Stimulated activated CD8-positive, alpha-beta memory T cell treated with anti-CD3 and anti-CD28 coated beads, Interleukin-12 subunit alpha, Interleukin-12 subunit beta, amount 100 ng/mL, for 4 hours (primary cell): ENCODE data around the gene EIF3C.
"Not testable (repeated sequence)": the region's sequence is repeated elsewhere in the genome, so short reads cannot be mapped to it uniquely, and the experiment has no call there.

ENCODE experiments used
- DNase-seq: peaks from one replicate; pipeline ENCODE4 v3.0.0-alpha.2; 2020; ENCODE audit warnings: low read depth

Gene EIF3C

GRCh38 chr16:28750469-28751067 lies 39.3 kb downstream of the EIF3C start:
- DNase-seq, result not testable (repeated sequence)

DNA sequence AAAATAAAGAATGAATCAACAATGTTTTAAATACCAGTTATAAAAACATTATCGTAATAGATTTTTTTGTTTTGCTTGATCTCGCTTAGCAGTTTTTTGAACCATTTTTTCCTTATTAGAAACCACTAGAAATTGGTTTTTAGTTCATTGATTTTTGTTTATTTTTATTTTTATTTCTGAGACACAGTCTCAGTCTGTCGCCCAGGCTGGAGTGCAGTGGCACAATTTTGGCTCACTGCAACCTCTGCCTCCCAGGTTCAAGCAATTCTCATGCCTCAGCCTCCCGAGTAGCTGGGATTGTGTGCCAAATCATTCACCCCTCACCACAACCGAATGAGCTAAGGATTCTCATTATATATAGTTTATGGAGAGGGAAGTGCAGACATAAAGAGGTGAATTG lies 40.2 kb downstream of the EIF3C start, which contains the start of gene NPIPB9:
NPIPB9 (plus strand) TSS at position 301 of the 400 bp plus-strand sequence.
- not testable (repeated sequence) for DNase-seq

DNA sequence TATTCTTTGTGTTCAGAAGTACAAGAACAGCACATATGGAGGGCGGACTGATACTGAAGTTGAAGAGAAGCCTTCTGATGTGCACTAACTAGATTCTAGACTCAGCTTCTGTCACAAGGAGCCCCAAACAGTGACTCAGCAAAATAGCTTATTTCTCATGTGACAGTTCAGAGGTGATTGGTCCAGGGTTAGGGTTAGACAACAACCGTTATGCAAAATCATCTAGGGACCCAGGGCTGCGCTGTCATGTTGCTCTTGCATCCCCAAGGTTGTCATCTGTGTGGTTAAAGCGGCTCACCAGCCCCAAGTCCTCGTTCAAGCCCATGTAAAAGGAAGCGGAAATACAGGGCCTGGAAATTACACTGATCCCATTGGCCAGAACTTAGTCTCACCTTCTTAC lies 70.4 kb downstream of the EIF3C start:
- not testable (repeated sequence) for DNase-seq

- DNase-seq, result not testable (repeated sequence)
These were observed 71.1 kb downstream of the EIF3C start for GRCh38 chr16:28782357-28782756.
